HepG2 (cell line): ENCODE results near the gene RPRD1A. TPM values are rescaled to one million over a fixed set of nuclear protein-coding genes. Genes with fewer than 3 reads are reported as not detected.

Experiments
- ATAC-seq: fragments of 200-7000 bp; cut with Tn5 transposase; 3 replicates; pipeline ENCODE4 v1.9.1; 2020; ENCODE audit warnings: mild to moderate bottlenecking, moderate library complexity
- BruUV-seq: library from RNA; stranded (reverse); fragments of 400-500 nt; replicated peaks from 2 replicates; lab custom pipeline; 2021; lab: Mats Ljungman, UMichigan
- CTCF ChIA-PET: fragments of 300-600 bp; formaldehyde crosslinking; extraction: SDS; loops from one replicate; lab custom pipeline; 2021; ENCODE audit warnings: low total read pairs, inconsistent platforms, low intra/inter-chr PET ratio; lab: Yijun Ruan, JAX
- POLR2A ChIA-PET: fragments of 350-600 bp; sonication (Branson Sonifier 250); formaldehyde crosslinking; loops from one replicate; lab custom pipeline; 2020; ENCODE audit warnings: antibody characterized with exemption, inconsistent platforms; lab: Yijun Ruan, JAX
- DNase-seq: peaks from one replicate; pipeline ENCODE4 v3.0.0-alpha.2; 2015; ENCODE audit warnings: low spot score
- FAIRE-seq: peaks from 3 replicates; lab custom pipeline; 2011; peaks lifted over from hg19 to GRCh38; lab: Jason Lieb, UNC
- H2AFZ ChIP-seq: one replicate; pipeline ENCODE4 v1.6.1; 2011; ENCODE audit warnings: low read length, inconsistent platforms
- H3K27ac ChIP-seq: fragments of 300-600 bp; 3 replicates; pipeline ENCODE4 v1.8.0; 2011; ENCODE audit warnings: mixed run types, mild to moderate bottlenecking, mixed read lengths, low read length, inconsistent platforms; ENCODE audit not compliant: insufficient read depth; ENCODE audit errors: extremely low read length
- H3K27me3 ChIP-seq, 2 experiments: fragments of 200-600 bp in 1 of 2; 2 replicates in 1 of 2; 3 replicates in 1 of 2; pipeline versions ENCODE4 v1.6.0 to v1.8.0; 2011; ENCODE audit warnings: low read length in 2 of 2, mild to moderate bottlenecking in 2 of 2, moderate library complexity in 2 of 2, inconsistent platforms in 1 of 2; ENCODE audit not compliant: insufficient read depth in 2 of 2, control insufficient read depth in 1 of 2
- H3K36me3 ChIP-seq, 2 experiments: fragments of 200-600 bp in 1 of 2; replicated peaks in 1 of 2; 2 replicates in 1 of 2; 3 replicates in 1 of 2; pipeline versions ENCODE4 v1.5.1 to v1.8.0; 2011; ENCODE audit warnings: low read length in 2 of 2, inconsistent platforms in 1 of 2; ENCODE audit not compliant: insufficient read depth in 2 of 2, control insufficient read depth in 1 of 2
- H3K4me1 ChIP-seq: 2 replicates; pipeline ENCODE4 v1.5.1; 2012; ENCODE audit warnings: low read length, inconsistent platforms; ENCODE audit not compliant: insufficient read depth
- H3K4me2 ChIP-seq: 2 replicates; pipeline ENCODE4 v1.6.0; 2011; ENCODE audit warnings: low read depth, low read length, inconsistent platforms
- H3K4me3 ChIP-seq, 3 experiments: fragments of 200-600 bp in 1 of 3; sonication (generic), shearing (Covaris generic) in 1 of 3; replicated peaks in 1 of 3; 2 replicates each; pipeline ENCODE4 v1.5.1; 2011 to 2016; ENCODE audit warnings: low read length in 3 of 3, inconsistent platforms in 2 of 3, low read depth in 2 of 3, mild to moderate bottlenecking in 2 of 3, control low read depth in 1 of 3, mixed read lengths in 1 of 3; ENCODE audit not compliant: insufficient read depth in 1 of 3
- H3K79me2 ChIP-seq: one replicate; pipeline ENCODE4 v1.6.1; 2011; ENCODE audit warnings: low read length, inconsistent platforms; ENCODE audit not compliant: insufficient read depth
- H3K9ac ChIP-seq: 2 replicates; pipeline ENCODE4 v1.6.0; 2011; ENCODE audit warnings: mild to moderate bottlenecking, low read depth, low read length, inconsistent platforms; ENCODE audit not compliant: insufficient read depth
- H3K9me3 ChIP-seq: 2 replicates; pipeline ENCODE4 v1.5.1; 2012; ENCODE audit warnings: mild to moderate bottlenecking, low read length
- H4K20me1 ChIP-seq: 2 replicates; pipeline ENCODE4 v1.6.0; 2011; ENCODE audit warnings: inconsistent platforms, mild to moderate bottlenecking, low read length, moderate library complexity; ENCODE audit not compliant: insufficient read depth
- BHLHE40 ChIP-seq: IDR thresholded peaks from 2 replicates; pipeline ENCODE4 v1.6.1; 2011; ENCODE audit warnings: low read length, improper control_type of control experiment
- MAFF ChIP-seq: IDR thresholded peaks from 2 replicates; pipeline ENCODE4 v1.6.1; 2011; ENCODE audit warnings: low read depth, low read length, improper control_type of control experiment
- MAFK ChIP-seq, 2 experiments: IDR thresholded peaks in 1 of 2; conservative IDR thresholded peaks in 1 of 2; 2 replicates each; pipeline ENCODE4 v1.6.1; 2011; ENCODE audit warnings: improper control_type of control experiment in 2 of 2, low read length in 2 of 2
- PRMT3 ChIP-seq: sonication (generic); formaldehyde crosslinking; IDR thresholded peaks from 2 replicates; pipeline ENCODE4 v1.8.1; 2022; ENCODE audit warnings: low read depth, mild to moderate bottlenecking, moderate library complexity, missing genetic modification reagents, borderline replicate concordance
- WGBS: methylation state at CpG from one replicate; pipeline ENCODE4 v1.1.6; 2017; ENCODE audit warnings: low lambda C conversion rate; 5-methylcytosine and 5-hydroxymethylcytosine counted together
- in situ Hi-C: cut with HindIII; loops from 2 replicates; pipeline ENCODE4 v1.10.0; 2017; ENCODE audit warnings: low pct_unique_long_range_greater_than_20kb; ENCODE audit not compliant: extremely low pct_ligation_motif_present
- intact Hi-C: fragments of 100-400 bp; cut with micrococcal nuclease; formaldehyde crosslinking; loops from one replicate; pipeline ENCODE4 v1.10.0; 2022; ENCODE audit not compliant: unreplicated experiment
- polyA plus RNA-seq, 8 experiments: library from polyadenylated mRNA; depleted of rRNA in 3 of 8; stranded (reverse) in 7 of 8; unstranded in 1 of 8; fragments of >200 nt; fragmentation: Illumina TruSeq in 4 of 8; extraction: Trizol in 4 of 8; gene quantifications; 2 replicates each; pipeline versions ENCODE4 v1.2.1 to v1.2.3, GENCODE V29; 2011 to 2016; ENCODE audit warnings: low read depth in 4 of 8, missing spikeins in 1 of 8, mixed read lengths in 1 of 8; ENCODE audit not compliant: insufficient read depth in 1 of 8
- total RNA-seq, 5 experiments: library from RNA; depleted of rRNA; stranded (reverse); fragments of >200 nt; fragmentation: Illumina TruSeq; extraction: Trizol; gene quantifications; 2 replicates each; pipeline ENCODE4 v1.2.3, GENCODE V29; 2016; ENCODE audit warnings: low read depth in 1 of 5
- TF ChIP-seq, protein P1 (sequence below): sonication (generic); formaldehyde crosslinking; IDR thresholded peaks from 2 replicates; pipeline ENCODE4 v1.5.1; 2020; ENCODE audit warnings: missing genetic modification reagents, mild to moderate bottlenecking, borderline replicate concordance

The RPRD1A gene
- total and polyA plus RNA-seq, 2 of the 13 experiments (the other 11 are each of a cell fraction or from before 2014, with no cell fraction given) = 42.5 to 78.2 TPM

DNA sequence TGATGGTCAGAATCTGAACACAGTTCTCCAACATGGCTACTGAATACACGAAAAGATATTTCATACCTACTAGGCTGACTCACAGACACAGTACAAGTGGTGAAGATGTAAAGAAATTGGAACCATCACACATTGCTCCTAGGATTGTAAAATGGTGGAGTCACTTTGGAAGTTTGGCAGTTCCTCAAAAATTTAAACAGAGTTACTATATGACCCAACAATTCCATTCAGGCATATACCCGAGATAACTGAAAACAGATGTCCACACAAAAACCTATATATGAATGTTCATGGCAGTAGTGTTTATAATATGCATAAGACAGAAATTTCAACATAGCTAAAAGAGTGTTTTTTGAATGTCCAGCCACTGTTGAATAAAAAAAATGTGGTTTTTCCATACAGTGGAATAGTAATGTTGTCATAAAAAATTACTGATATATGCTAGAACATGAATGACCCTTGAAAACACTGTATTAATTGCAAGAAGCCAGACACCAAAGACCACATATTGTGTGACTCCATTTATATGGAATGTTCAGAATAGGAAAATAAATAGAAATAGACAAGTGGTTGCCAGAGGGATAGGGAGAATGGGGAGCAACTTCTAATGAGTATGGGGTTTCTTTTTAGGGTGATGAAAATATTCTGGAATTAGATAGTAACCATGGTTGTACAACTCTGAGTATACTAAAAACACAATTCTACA lies 84.8 kb downstream of the RPRD1A start:
- CTCF ChIA-PET = no interaction called here
- in situ Hi-C loops = no loop called here
- H2AFZ ChIP-seq = no peak overlapping the region
- no peak overlapping the region for H3K27ac ChIP-seq
- no peak overlapping the region for H3K9ac ChIP-seq
- no peak overlapping the region for H3K4me2 ChIP-seq
- H3K36me3 ChIP-seq = peaks cover 2 to 26% of the 10 kb centered on the region in 2 experiments; a peak in 4 of 5 replicates
- no peaks in the 10 kb centered on the region for H4K20me1 ChIP-seq
- WGBS = 98% methylated on average over 2 of the region's 2 CpGs
- intact Hi-C loops = no loop called here
- TF ChIP-seq PRMT3 (CRISPR knock-in tag) = no peak
- no peaks in the 10 kb centered on the region for H3K9me3 ChIP-seq
- no peak overlapping the region for H3K4me3 ChIP-seq
- FAIRE-seq (no peak), ATAC-seq (no peak), DNase-seq (no peak)
- POLR2A ChIA-PET = interaction anchor here (1.4 kb wide), 1 partner anchor 10 kb away, joined by 4 read pairs; the partner anchor contains the start of gene RMP24
- no peaks in the 10 kb centered on the region for H3K4me1 ChIP-seq
- H3K27me3 ChIP-seq = no peaks in the 10 kb centered on the region
- BruUV-seq = TSS peak; percentile 23
- H3K79me2 ChIP-seq = no peaks in the 10 kb centered on the region

DNA sequence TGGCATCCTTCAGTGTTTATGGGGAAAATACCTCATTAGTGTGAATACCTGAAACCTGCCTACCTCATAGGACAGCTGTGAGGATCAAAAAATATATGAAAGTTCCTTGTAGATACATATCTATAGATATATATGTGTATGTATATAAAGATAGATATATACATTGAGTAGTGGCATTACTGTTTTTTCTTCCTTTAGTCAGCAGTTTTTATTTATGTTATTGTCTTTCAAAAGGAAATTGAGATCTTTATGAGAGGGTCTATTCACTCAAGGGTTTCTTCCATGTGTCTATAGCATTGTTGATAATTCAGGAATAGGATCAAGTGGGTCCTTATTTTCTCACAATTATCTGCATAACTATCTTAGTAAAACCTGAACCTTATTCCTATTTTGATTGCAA lies 88.2 kb downstream of the RPRD1A start:
- H3K4me1 ChIP-seq = peaks cover 4% of the 10 kb centered on the region
- no peaks in the 10 kb centered on the region for H4K20me1 ChIP-seq
- no peak for FAIRE-seq
- ATAC-seq = no peak
- H3K4me2 ChIP-seq = no peak overlapping the region
- no peaks in the 10 kb centered on the region for H3K27me3 ChIP-seq
- DNase-seq = no peak
- no peak overlapping the region for H3K4me3 ChIP-seq
- BruUV-seq = no TSS peak
- peak; percentile 53; the same call in 1 of the 2 replicates for TF ChIP-seq MAFF
- TF ChIP-seq BHLHE40 = no peak
- TF ChIP-seq MAFK (conservative IDR thresholded peaks at IDR 0.05 in 1 of 2, IDR thresholded peaks at IDR 0.05 in 1 of 2; ENCODE audit: low read length in 2 of 2) = peak; percentile 54 to 75
- TF ChIP-seq, protein P1, sequence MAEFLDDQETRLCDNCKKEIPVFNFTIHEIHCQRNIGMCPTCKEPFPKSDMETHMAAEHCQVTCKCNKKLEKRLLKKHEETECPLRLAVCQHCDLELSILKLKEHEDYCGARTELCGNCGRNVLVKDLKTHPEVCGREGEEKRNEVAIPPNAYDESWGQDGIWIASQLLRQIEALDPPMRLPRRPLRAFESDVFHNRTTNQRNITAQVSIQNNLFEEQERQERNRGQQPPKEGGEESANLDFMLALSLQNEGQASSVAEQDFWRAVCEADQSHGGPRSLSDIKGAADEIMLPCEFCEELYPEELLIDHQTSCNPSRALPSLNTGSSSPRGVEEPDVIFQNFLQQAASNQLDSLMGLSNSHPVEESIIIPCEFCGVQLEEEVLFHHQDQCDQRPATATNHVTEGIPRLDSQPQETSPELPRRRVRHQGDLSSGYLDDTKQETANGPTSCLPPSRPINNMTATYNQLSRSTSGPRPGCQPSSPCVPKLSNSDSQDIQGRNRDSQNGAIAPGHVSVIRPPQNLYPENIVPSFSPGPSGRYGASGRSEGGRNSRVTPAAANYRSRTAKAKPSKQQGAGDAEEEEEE (CRISPR knock-in tag) = no peak
- H3K27ac ChIP-seq = no peak overlapping the region
- H3K36me3 ChIP-seq = peaks cover 2 to 44% of the 10 kb centered on the region in 2 experiments
- intact Hi-C loops = no loop called here
- peaks cover 5% of the 10 kb centered on the region for H3K79me2 ChIP-seq
- H3K9me3 ChIP-seq = no peaks in the 10 kb centered on the region
- CTCF ChIA-PET = no interaction called here
- H2AFZ ChIP-seq = no peak overlapping the region
- POLR2A ChIA-PET = no interaction called here
- in situ Hi-C loops = no loop called here
- no peak overlapping the region for H3K9ac ChIP-seq
